CD14-positive monocyte (primary cell): Measurements from ENCODE around the gene MEAF6. TPM values are rescaled to one million over a fixed set of nuclear protein-coding genes. Genes with fewer than 3 reads are reported as not detected.

Source experiments
- DNase-seq, 3 donors: peaks; one replicate each; pipeline ENCODE4 v3.0.0-alpha.2; 2011 to 2022
- H2AFZ ChIP-seq: 2 replicates; pipeline ENCODE4 v1.6.0; 2012; ENCODE audit warnings: mild to moderate bottlenecking, low read depth, low read length, inconsistent platforms; ENCODE audit not compliant: insufficient read depth, poor library complexity, severe bottlenecking
- H3K27ac ChIP-seq, 2 donors: 1 replicate in 1 of 2; 2 replicates in 1 of 2; pipeline ENCODE4 v1.5.1; 2012 to 2013; ENCODE audit warnings: low read length in 2 of 2, control low read depth in 1 of 2, inconsistent platforms in 1 of 2, low read depth in 1 of 2, mild to moderate bottlenecking in 1 of 2
- H3K27me3 ChIP-seq, 2 donors: one replicate each; pipeline versions ENCODE4 v1.6.0 to v1.6.1; 2011 to 2013; ENCODE audit warnings: low read length in 2 of 2; ENCODE audit not compliant: control insufficient read depth in 2 of 2, insufficient read depth in 2 of 2
- H3K36me3 ChIP-seq, 2 donors: replicated peaks in 1 of 2; 1 replicate in 1 of 2; 2 replicates in 1 of 2; pipeline versions ENCODE4 v1.5.1 to v1.6.1; 2012 to 2013; ENCODE audit warnings: low read length in 2 of 2, control low read depth in 1 of 2, inconsistent platforms in 1 of 2, mild to moderate bottlenecking in 1 of 2; ENCODE audit not compliant: insufficient read depth in 2 of 2, control insufficient read depth in 1 of 2
- H3K4me1 ChIP-seq, 2 donors: 1 replicate in 1 of 2; 2 replicates in 1 of 2; pipeline versions ENCODE4 v1.5.1 to v1.6.1; 2012 to 2013; ENCODE audit warnings: low read length in 2 of 2, control low read depth in 1 of 2, inconsistent platforms in 1 of 2, mild to moderate bottlenecking in 1 of 2, moderate library complexity in 1 of 2; ENCODE audit not compliant: insufficient read depth in 2 of 2, control insufficient read depth in 1 of 2
- H3K4me2 ChIP-seq: replicated peaks from 2 replicates; pipeline ENCODE3; 2012; ENCODE audit warnings: low read length, moderate library complexity, mild to moderate bottlenecking; ENCODE audit not compliant: poor library complexity, severe bottlenecking; ENCODE audit errors: extremely low read depth
- H3K4me3 ChIP-seq, 3 experiments: fragments of 200-600 bp in 1 of 3; sonication (generic) in 1 of 3; replicated peaks in 1 of 3; 1 replicate in 2 of 3; 2 replicates in 1 of 3; pipeline ENCODE4 v1.5.1; 2011 to 2013; ENCODE audit warnings: low read length in 3 of 3, mild to moderate bottlenecking in 3 of 3, control low read depth in 2 of 3, low read depth in 2 of 3, inconsistent platforms in 1 of 3, moderate library complexity in 1 of 3
- H3K79me2 ChIP-seq: 2 replicates; pipeline ENCODE4 v1.6.0; 2012; ENCODE audit warnings: mild to moderate bottlenecking, control low read depth, inconsistent platforms, low read length, moderate library complexity; ENCODE audit not compliant: insufficient read depth
- H3K9ac ChIP-seq: 2 replicates; pipeline ENCODE4 v1.6.0; 2017; ENCODE audit warnings: low read length, mild to moderate bottlenecking; ENCODE audit not compliant: insufficient read depth, poor library complexity, severe bottlenecking
- H3K9me3 ChIP-seq, 2 donors: replicated peaks in 1 of 2; 1 replicate in 1 of 2; 2 replicates in 1 of 2; pipeline versions ENCODE4 v1.5.1 to v1.6.1; 2012 to 2013; ENCODE audit warnings: low read length in 2 of 2, control low read depth in 1 of 2; ENCODE audit not compliant: control insufficient read depth in 1 of 2, insufficient read depth in 1 of 2
- H4K20me1 ChIP-seq: 2 replicates; pipeline ENCODE4 v1.6.0; 2012; ENCODE audit warnings: mild to moderate bottlenecking, low read length, control low read depth, moderate library complexity; ENCODE audit not compliant: insufficient read depth
- H3K27ac Mint-ChIP-seq, 7 donors: one replicate each; pipeline ENCODE4 v1.8.0; 2020; ENCODE audit warnings: mild to moderate bottlenecking in 7 of 7, mixed read lengths in 7 of 7, moderate library complexity in 6 of 7, inconsistent platforms in 2 of 7
- H3K27me3 Mint-ChIP-seq, 3 donors: one replicate each; pipeline ENCODE4 v1.8.0; 2021 to 2022; ENCODE audit warnings: low read depth in 3 of 3, mild to moderate bottlenecking in 3 of 3, mixed read lengths in 3 of 3, moderate library complexity in 3 of 3, inconsistent platforms in 1 of 3
- H3K36me3 Mint-ChIP-seq, 2 donors: one replicate each; pipeline ENCODE4 v1.8.0; 2020; ENCODE audit warnings: mixed read lengths in 2 of 2, inconsistent platforms in 1 of 2, mild to moderate bottlenecking in 1 of 2
- H3K4me1 Mint-ChIP-seq: one replicate; pipeline ENCODE4 v1.8.0; 2020; ENCODE audit warnings: mild to moderate bottlenecking, mixed read lengths
- H3K4me3 Mint-ChIP-seq, 2 donors: one replicate each; pipeline ENCODE4 v1.8.0; 2020; ENCODE audit warnings: mild to moderate bottlenecking in 2 of 2, mixed read lengths in 2 of 2, moderate library complexity in 1 of 2
- H3K9me3 Mint-ChIP-seq, 7 donors: one replicate each; pipeline ENCODE4 v1.8.0; 2020 to 2022; ENCODE audit warnings: mixed read lengths in 7 of 7, mild to moderate bottlenecking in 6 of 7, moderate library complexity in 6 of 7, inconsistent platforms in 2 of 7
- CTCF ChIP-seq: fragments of 200-600 bp; IDR thresholded peaks from one replicate; pipeline ENCODE4 v1.8.0; 2022; ENCODE audit warnings: antibody characterized with exemption, mild to moderate bottlenecking
- WGBS: methylation state at CpG from one replicate; pipeline ENCODE4 v1.1.5; 2013; ENCODE audit warnings: missing lambda C conversion rate; ENCODE audit not compliant: insufficient coverage; 5-methylcytosine and 5-hydroxymethylcytosine counted together
- intact Hi-C, 2 donors: fragments of 100-400 bp; cut with micrococcal nuclease; formaldehyde crosslinking; loops; one replicate each; pipeline versions ENCODE4 v1.15.0 to v1.15.1; 2023
- polyA plus RNA-seq, 3 donors: library from polyadenylated mRNA; depleted of rRNA in 1 of 3; unstranded in 2 of 3; stranded (reverse) in 1 of 3; fragments of 300-500 nt in 2 of 3; fragments of >200 nt in 1 of 3; fragmentation: Illumina TruSeq in 2 of 3; gene quantifications; 1 replicate in 2 of 3; 2 replicates in 1 of 3; pipeline ENCODE4 v1.2.3, GENCODE V29; 2012 to 2021

Gene MEAF6
- polyA plus RNA-seq, 3 donors = 56.7 to 99.8 (median 79.2) TPM

- Histone ChIP-seq H4K20me1 (peaks cover 6% of the 10 kb centered on the region), H3K4me3 (no peak overlapping the region), H3K27ac (no peak overlapping the region), H3K36me3 (peaks cover 0 to 4% of the 10 kb centered on the region in 2 donors), H2AFZ (no peak overlapping the region), H3K9ac (no peak overlapping the region), H3K9me3 (no peaks in the 10 kb centered on the region), H3K4me1 (peaks cover 17 to 21% of the 10 kb centered on the region in 2 donors), H3K79me2 (peaks cover 15% of the 10 kb centered on the region), H3K4me2 (no peak overlapping the region), H3K27me3 (no peaks in the 10 kb centered on the region)
- peaks cover 7 to 8% of the 10 kb centered on the region in 2 donors for H3K36me3 Mint-ChIP-seq
- H3K9me3 Mint-ChIP-seq = peaks cover 0 to 3% (median 0%) of the 10 kb centered on the region in 7 donors
- H3K4me3 Mint-ChIP-seq = no peak overlapping the region
- H3K27me3 Mint-ChIP-seq = peaks cover 1 to 2% (median 2%) of the 10 kb centered on the region in 3 donors
- peaks cover 23% of the 10 kb centered on the region for H3K4me1 Mint-ChIP-seq
- WGBS = 100% methylated on average over 1 of the region's 1 CpG
- TF ChIP-seq CTCF = no peak
- H3K27ac Mint-ChIP-seq = no peak overlapping the region
- intact Hi-C loops = loop anchor here in 1 of 2 donors (2.0 kb wide), 1 partner anchor 165 kb away; no protein-coding TSS in a partner anchor
- no peak for DNase-seq
These were observed 3.0 kb upstream of the MEAF6 start for GRCh38 chr1:37517569-37517968.

- peak overlapping the region; percentile 86 for H3K4me2 ChIP-seq
- TF ChIP-seq CTCF = no peak
- no peaks in the 10 kb centered on the region for H3K9me3 ChIP-seq
- Mint-ChIP-seq H3K4me1 (peaks cover 23% of the 10 kb centered on the region), H3K27ac (peak overlapping the region; percentile 94 to 99 (median 98)), H3K9me3 (peaks cover 0 to 3% (median 0%) of the 10 kb centered on the region in 7 donors), H3K27me3 (peaks cover 1 to 4% (median 2%) of the 10 kb centered on the region in 3 donors), H3K4me3 (peak overlapping the region; percentile 96 to 97), H3K36me3 (peaks cover 20 to 21% of the 10 kb centered on the region in 2 donors)
- H2AFZ ChIP-seq = peak overlapping the region; percentile 95
- peaks cover 17 to 21% of the 10 kb centered on the region in 2 donors for H3K4me1 ChIP-seq
- peak overlapping the region; percentile 95 to 96 for H3K27ac ChIP-seq
- H3K27me3 ChIP-seq = no peaks in the 10 kb centered on the region
- H3K9ac ChIP-seq = peak overlapping the region; percentile 80
- peaks cover 13 to 21% of the 10 kb centered on the region in 2 donors for H3K36me3 ChIP-seq
- intact Hi-C loops = loop anchor here in 1 of 2 donors (2.0 kb wide), 1 partner anchor 167 kb away; no protein-coding TSS in a partner anchor
- DNase-seq = no peak
- peaks cover 22% of the 10 kb centered on the region for H3K79me2 ChIP-seq
- peaks cover 6% of the 10 kb centered on the region for H4K20me1 ChIP-seq
- H3K4me3 ChIP-seq = peak overlapping the region; percentile 57 to 90 (median 83)
- WGBS = 80% methylated on average over 8 of the region's 18 CpGs
These were observed 844 bp upstream of the MEAF6 start for GRCh38 chr1:37515185-37516034.
